NCI-H2107 treated with DMSO at 0.1 percent for 48 hours (cell line): ENCODE data around the gene KLHL17.
"Not testable (repeated sequence)": the region's sequence is repeated elsewhere in the genome, so short reads cannot be mapped to it uniquely, and the experiment has no call there.

Source experiments
- DNase-seq: peaks from one replicate; lab custom pipeline; 2025; ENCODE audit not compliant: unreplicated experiment; lab: John Stamatoyannopoulos, UW

The KLHL17 gene

GRCh38 chr1:978835-979743, 18.7 kb downstream of the KLHL17 start:
- no peak for DNase-seq

- no peak for DNase-seq
These were observed 19.3 kb downstream of the KLHL17 start for GRCh38 chr1:979744-980072.

GRCh38 chr1:980137-980571, 19.8 kb downstream of the KLHL17 start:
- no peak for DNase-seq

GRCh38 chr1:980602-981395, 20.4 kb downstream of the KLHL17 start:
- no peak for DNase-seq

GRCh38 chr1:981491-981954, 21.1 kb downstream of the KLHL17 start:
- DNase-seq: no peak

- no peak for DNase-seq
These were observed 21.7 kb downstream of the KLHL17 start, which contains the start of gene PERM1 for GRCh38 chr1:981955-982558. TSS of gene PERM1 (minus strand) at chr1:982093. CDS start at chr1:981029, 1,064 bp downstream.

GRCh38 chr1:982765-983436, 22.5 kb downstream of the KLHL17 start:
- no peak for DNase-seq

GRCh38 chr1:983798-984475, 23.6 kb downstream of the KLHL17 start:
- no peak for DNase-seq

- DNase-seq: no peak
These were observed 24.1 kb downstream of the KLHL17 start for GRCh38 chr1:984476-984814.

- no peak for DNase-seq
These were observed 24.7 kb downstream of the KLHL17 start for GRCh38 chr1:985126-985525.

- not testable (repeated sequence) for DNase-seq
These were observed 27.7 kb downstream of the KLHL17 start for GRCh38 chr1:988061-988460.

- DNase-seq: not testable (repeated sequence)
These were observed 30.9 kb downstream of the KLHL17 start for GRCh38 chr1:991275-991674.

- DNase-seq: no peak
These were observed 31.5 kb downstream of the KLHL17 start for GRCh38 chr1:991895-992294.

- no peak for DNase-seq
These were observed 32.0 kb downstream of the KLHL17 start for GRCh38 chr1:992362-992761.

GRCh38 chr1:993379-993995, 33.1 kb downstream of the KLHL17 start:
- no peak for DNase-seq

- not testable (repeated sequence) for DNase-seq
These were observed 34.2 kb downstream of the KLHL17 start for GRCh38 chr1:994546-994945.

GRCh38 chr1:995665-996633, 35.6 kb downstream of the KLHL17 start:
- DNase-seq: no peak

- DNase-seq: no peak
These were observed 36.7 kb downstream of the KLHL17 start for GRCh38 chr1:996851-997712.
